Lower leg skin (tissue), 3 donors: ENCODE data around the gene DCHS1.

Source experiments
- POLR2A ChIP-seq, 2 donors: fragments of 450-650 bp; IDR thresholded peaks; one replicate each; pipeline ENCODE4 v1.6.1; 2016 to 2017; ENCODE audit warnings: antibody characterized with exemption in 2 of 2, mild to moderate bottlenecking in 1 of 2, moderate library complexity in 1 of 2
- TF ChIP-seq, protein P1 (sequence below), 3 donors: fragments of 450-650 bp; IDR thresholded peaks; one replicate each; pipeline ENCODE4 v1.5.1; 2016; ENCODE audit warnings: antibody characterized with exemption in 3 of 3, mild to moderate bottlenecking in 3 of 3, moderate library complexity in 2 of 3

- TF ChIP-seq, protein P1, sequence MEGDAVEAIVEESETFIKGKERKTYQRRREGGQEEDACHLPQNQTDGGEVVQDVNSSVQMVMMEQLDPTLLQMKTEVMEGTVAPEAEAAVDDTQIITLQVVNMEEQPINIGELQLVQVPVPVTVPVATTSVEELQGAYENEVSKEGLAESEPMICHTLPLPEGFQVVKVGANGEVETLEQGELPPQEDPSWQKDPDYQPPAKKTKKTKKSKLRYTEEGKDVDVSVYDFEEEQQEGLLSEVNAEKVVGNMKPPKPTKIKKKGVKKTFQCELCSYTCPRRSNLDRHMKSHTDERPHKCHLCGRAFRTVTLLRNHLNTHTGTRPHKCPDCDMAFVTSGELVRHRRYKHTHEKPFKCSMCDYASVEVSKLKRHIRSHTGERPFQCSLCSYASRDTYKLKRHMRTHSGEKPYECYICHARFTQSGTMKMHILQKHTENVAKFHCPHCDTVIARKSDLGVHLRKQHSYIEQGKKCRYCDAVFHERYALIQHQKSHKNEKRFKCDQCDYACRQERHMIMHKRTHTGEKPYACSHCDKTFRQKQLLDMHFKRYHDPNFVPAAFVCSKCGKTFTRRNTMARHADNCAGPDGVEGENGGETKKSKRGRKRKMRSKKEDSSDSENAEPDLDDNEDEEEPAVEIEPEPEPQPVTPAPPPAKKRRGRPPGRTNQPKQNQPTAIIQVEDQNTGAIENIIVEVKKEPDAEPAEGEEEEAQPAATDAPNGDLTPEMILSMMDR (IDR thresholded peaks at IDR 0.05), result no peak
- TF ChIP-seq POLR2A (IDR thresholded peaks at IDR 0.05), result no peak
Measured at GRCh38 chr11:6677018-6677417, 21.4 kb upstream of the DCHS1 start.
